Measurements from ENCODE around the gene DENND6B. TPM values are rescaled to one million over a fixed set of nuclear protein-coding genes. Genes with fewer than 3 reads are reported as not detected.

Gene DENND6B
- total RNA-seq, 2 donors from 2014 or later = 0.85 to 1.0 TPM

DNA sequence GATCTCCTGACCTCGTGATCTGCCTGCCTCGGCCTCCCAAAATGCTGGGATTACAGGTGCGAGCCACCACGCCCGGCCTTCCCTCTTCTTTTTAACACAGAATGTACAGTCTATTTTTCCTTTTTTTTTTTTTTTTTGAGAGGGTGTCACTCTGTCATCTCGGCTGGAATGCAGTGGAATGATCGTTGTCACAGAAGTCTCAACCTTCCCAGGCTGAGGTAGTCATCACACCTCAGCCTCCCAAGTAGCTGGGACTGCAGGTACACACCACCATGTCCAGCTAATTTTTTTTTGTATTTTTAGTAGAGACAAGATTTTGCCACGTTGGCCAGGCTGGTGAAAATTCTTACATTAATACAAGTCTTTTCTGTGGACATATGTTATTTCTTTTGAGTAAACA is 29.4 kb upstream of the DENND6B start:
- Histone ChIP-seq H3K4me3 (no peak overlapping the region), H3K36me3 (peaks cover 6% of the 10 kb centered on the region), H3K9me3 (no peaks in the 10 kb centered on the region), H3K27ac (no peak overlapping the region), H3K4me1 (peaks cover 0 to 11% of the 10 kb centered on the region in 2 donors), H3K27me3 (no peaks in the 10 kb centered on the region)
- no peak for DNase-seq (ENCODE audit: low spot score)
- TF ChIP-seq, protein P1, sequence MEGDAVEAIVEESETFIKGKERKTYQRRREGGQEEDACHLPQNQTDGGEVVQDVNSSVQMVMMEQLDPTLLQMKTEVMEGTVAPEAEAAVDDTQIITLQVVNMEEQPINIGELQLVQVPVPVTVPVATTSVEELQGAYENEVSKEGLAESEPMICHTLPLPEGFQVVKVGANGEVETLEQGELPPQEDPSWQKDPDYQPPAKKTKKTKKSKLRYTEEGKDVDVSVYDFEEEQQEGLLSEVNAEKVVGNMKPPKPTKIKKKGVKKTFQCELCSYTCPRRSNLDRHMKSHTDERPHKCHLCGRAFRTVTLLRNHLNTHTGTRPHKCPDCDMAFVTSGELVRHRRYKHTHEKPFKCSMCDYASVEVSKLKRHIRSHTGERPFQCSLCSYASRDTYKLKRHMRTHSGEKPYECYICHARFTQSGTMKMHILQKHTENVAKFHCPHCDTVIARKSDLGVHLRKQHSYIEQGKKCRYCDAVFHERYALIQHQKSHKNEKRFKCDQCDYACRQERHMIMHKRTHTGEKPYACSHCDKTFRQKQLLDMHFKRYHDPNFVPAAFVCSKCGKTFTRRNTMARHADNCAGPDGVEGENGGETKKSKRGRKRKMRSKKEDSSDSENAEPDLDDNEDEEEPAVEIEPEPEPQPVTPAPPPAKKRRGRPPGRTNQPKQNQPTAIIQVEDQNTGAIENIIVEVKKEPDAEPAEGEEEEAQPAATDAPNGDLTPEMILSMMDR (IDR thresholded peaks at IDR 0.05) = no peak

DNA sequence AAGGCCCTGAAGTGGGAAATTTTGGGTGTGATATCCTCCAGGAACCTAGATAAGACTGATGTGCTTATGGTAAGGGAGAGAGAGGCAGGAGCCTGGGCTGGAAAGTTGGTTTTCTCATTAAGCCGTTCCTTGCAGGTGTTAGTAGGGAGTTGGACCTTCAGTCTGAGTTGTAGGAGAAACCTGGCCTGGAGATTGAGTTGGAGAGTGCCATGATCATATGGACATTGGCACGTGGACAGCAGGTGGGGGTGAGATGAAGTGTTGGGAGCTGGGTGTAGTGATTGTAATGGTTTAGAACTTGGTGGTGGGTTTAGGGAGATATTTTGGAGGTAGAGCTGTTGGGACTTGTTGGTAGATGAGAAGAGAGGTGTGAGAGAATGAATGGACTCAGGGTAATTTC is 21.2 kb upstream of the DENND6B start:
- Histone ChIP-seq H3K27me3 (no peaks in the 10 kb centered on the region), H3K36me3 (no peaks in the 10 kb centered on the region), H3K4me3 (no peak overlapping the region), H3K9me3 (no peaks in the 10 kb centered on the region), H3K4me1 (peaks cover 0 to 16% of the 10 kb centered on the region in 2 donors), H3K27ac (no peak overlapping the region)
- TF ChIP-seq, protein P1 (IDR thresholded peaks at IDR 0.05) = no peak
- no peak for DNase-seq (ENCODE audit: low spot score)

- Histone ChIP-seq H3K27ac (no peak overlapping the region), H3K9me3 (no peaks in the 10 kb centered on the region), H3K27me3 (no peaks in the 10 kb centered on the region), H3K36me3 (no peaks in the 10 kb centered on the region), H3K4me1 (peaks cover 0 to 24% of the 10 kb centered on the region in 2 donors), H3K4me3 (no peak overlapping the region)
- no peak for DNase-seq (ENCODE audit: low spot score)
- TF ChIP-seq, protein P1 (IDR thresholded peaks at IDR 0.05) = no peak
Measured at GRCh38 chr22:50347157-50347556, 20.3 kb upstream of the DENND6B start.

DNA sequence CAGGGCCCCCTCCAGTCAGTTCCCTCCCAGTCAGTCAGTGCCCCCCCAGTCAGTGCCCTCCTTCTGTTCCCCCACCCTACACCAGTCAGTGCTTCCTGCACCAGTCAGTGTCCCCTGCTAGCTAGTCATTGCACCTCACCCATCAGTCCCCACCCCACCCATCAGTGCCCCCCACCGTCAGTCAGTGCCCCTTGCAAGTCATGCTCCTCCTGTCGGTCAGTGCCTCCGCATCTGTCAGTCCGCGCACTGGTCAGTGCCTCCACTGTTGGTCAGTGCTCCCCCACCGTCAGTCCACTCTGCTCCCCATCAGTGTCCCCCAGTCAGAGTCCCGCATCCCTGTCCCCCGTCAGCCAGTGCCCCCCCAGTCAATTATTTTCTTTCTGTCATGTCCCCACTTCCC is 19.7 kb upstream of the DENND6B start:
- Histone ChIP-seq H3K9me3 (no peaks in the 10 kb centered on the region), H3K27ac (no peak overlapping the region), H3K4me3 (no peak overlapping the region), H3K27me3 (no peaks in the 10 kb centered on the region), H3K4me1 (peaks cover 0 to 28% of the 10 kb centered on the region in 2 donors), H3K36me3 (no peaks in the 10 kb centered on the region)
- TF ChIP-seq, protein P1 (IDR thresholded peaks at IDR 0.05) = no peak
- DNase-seq (ENCODE audit: low spot score) = no peak

DNA sequence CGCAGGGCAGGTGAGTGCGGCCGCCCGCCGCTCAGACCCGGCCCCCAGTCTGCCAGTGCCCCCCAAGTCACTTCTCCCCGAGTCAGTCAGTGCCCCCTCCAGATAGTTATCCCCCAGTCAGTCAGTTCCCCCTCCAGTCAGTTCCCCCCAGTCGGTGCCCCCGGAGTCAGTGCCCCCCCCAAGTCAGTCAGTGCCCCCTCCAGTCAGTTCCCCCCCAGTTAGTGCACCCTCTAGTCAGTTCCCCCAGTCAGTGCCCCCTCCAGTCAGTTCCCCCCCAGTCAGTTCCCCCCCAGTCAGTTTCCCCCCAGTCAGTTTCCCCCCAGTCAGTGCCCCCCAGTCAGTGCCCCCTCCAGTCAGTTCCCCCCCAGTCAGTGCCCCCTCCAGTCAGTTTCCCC is 16.7 kb upstream of the DENND6B start:
- Histone ChIP-seq H3K9me3 (no peaks in the 10 kb centered on the region), H3K4me3 (peak overlapping the region; percentile 94 to 95), H3K36me3 (no peaks in the 10 kb centered on the region), H3K27ac (peak overlapping the region; percentile 78 to 84), H3K27me3 (no peaks in the 10 kb centered on the region), H3K4me1 (peaks cover 0 to 28% of the 10 kb centered on the region in 2 donors)
- DNase-seq (ENCODE audit: low spot score) = no peak
- TF ChIP-seq, protein P1 (IDR thresholded peaks at IDR 0.05) = no peak

Measured in right atrium auricular region (tissue), 2 donors.